SK-N-SH treated with all-trans-retinoic acid at 6 μM for 48 hours (cell line): ENCODE results near the gene DIAPH3.

Source experiments
- ATAC-seq: fragments of 200-7000 bp; cut with Tn5 transposase; 3 replicates; pipeline ENCODE4 v1.9.1; 2020; ENCODE audit warnings: mild to moderate bottlenecking, moderate library complexity
- ARNTL ChIP-seq: fragments of 450-650 bp; formaldehyde crosslinking; IDR thresholded peaks from 2 replicates; pipeline ENCODE4 v1.5.0; 2020; ENCODE audit warnings: low read depth, mild to moderate bottlenecking, moderate library complexity, borderline replicate concordance
- BACH2 ChIP-seq: fragments of 250-450 bp; sonication (Bioruptor Pico); IDR thresholded peaks from 2 replicates; pipeline ENCODE4 v1.9.0; 2021; ENCODE audit warnings: mild to moderate bottlenecking, borderline replicate concordance
- CSDC2 ChIP-seq: fragments of 250-450 bp; sonication (Bioruptor Pico); IDR thresholded peaks from 2 replicates; pipeline ENCODE4 v1.5.0; 2020; ENCODE audit warnings: mild to moderate bottlenecking, moderate library complexity
- ESRRG ChIP-seq: fragments of 250-450 bp; sonication (Bioruptor Pico); IDR thresholded peaks from 2 replicates; pipeline ENCODE4 v1.6.1; 2021; ENCODE audit warnings: mild to moderate bottlenecking
- GLIS3 ChIP-seq: fragments of 250-450 bp; sonication (Bioruptor Pico); IDR thresholded peaks from 2 replicates; pipeline ENCODE4 v1.5.0; 2020; ENCODE audit warnings: mild to moderate bottlenecking, moderate library complexity
- ISL1 ChIP-seq: fragments of 250-450 bp; sonication (Bioruptor Pico); IDR thresholded peaks from 2 replicates; pipeline ENCODE4 v2.1.2; 2022; ENCODE audit warnings: mild to moderate bottlenecking, moderate library complexity
- OSR1 ChIP-seq: fragments of 250-450 bp; sonication (Bioruptor Pico); IDR thresholded peaks from 2 replicates; pipeline ENCODE4 v1.8.0; 2022; ENCODE audit warnings: moderate library complexity, mild to moderate bottlenecking, inconsistent platforms
- PPARA ChIP-seq: fragments of 250-450 bp; sonication (Bioruptor Pico); IDR thresholded peaks from 2 replicates; pipeline ENCODE4 v1.5.0; 2020; ENCODE audit warnings: mild to moderate bottlenecking, borderline replicate concordance
- RARB ChIP-seq: fragments of 250-450 bp; sonication (Bioruptor Pico); IDR thresholded peaks from 2 replicates; pipeline ENCODE4 v1.8.0; 2021; ENCODE audit warnings: mild to moderate bottlenecking, moderate library complexity
- TCF4 ChIP-seq: fragments of 250-450 bp; sonication (Bioruptor Pico); IDR thresholded peaks from 2 replicates; pipeline ENCODE4 v1.8.0; 2021; ENCODE audit warnings: mild to moderate bottlenecking, moderate library complexity, borderline replicate concordance
- TOX ChIP-seq: fragments of 250-450 bp; sonication (Bioruptor Pico); IDR thresholded peaks from 2 replicates; pipeline ENCODE4 v1.8.0; 2021; ENCODE audit warnings: mild to moderate bottlenecking, moderate library complexity, borderline replicate concordance
- ZC3H10 ChIP-seq: fragments of 250-450 bp; sonication (Bioruptor Pico); IDR thresholded peaks from 2 replicates; pipeline ENCODE4 v1.5.1; 2021; ENCODE audit warnings: mild to moderate bottlenecking, moderate library complexity
- ZFP30 ChIP-seq: fragments of 450-650 bp; formaldehyde crosslinking; IDR thresholded peaks from 2 replicates; pipeline ENCODE4 v1.5.0; 2022; ENCODE audit warnings: mild to moderate bottlenecking, moderate library complexity
- ZNF565 ChIP-seq: fragments of 450-650 bp; formaldehyde crosslinking; conservative IDR thresholded peaks from 2 replicates; pipeline ENCODE4 v1.5.0; 2020; ENCODE audit warnings: low read depth, mild to moderate bottlenecking, moderate library complexity
- ZNF70 ChIP-seq: fragments of 450-650 bp; formaldehyde crosslinking; IDR thresholded peaks from 2 replicates; pipeline ENCODE4 v1.5.0; 2020; ENCODE audit warnings: mild to moderate bottlenecking, moderate library complexity
- ZNF8 ChIP-seq: fragments of 450-650 bp; formaldehyde crosslinking; IDR thresholded peaks from 2 replicates; pipeline ENCODE4 v1.5.0; 2020; ENCODE audit warnings: mild to moderate bottlenecking, moderate library complexity
- TF ChIP-seq, protein P1 (sequence below): fragments of 250-450 bp; sonication (Bioruptor Pico); IDR thresholded peaks from 2 replicates; pipeline ENCODE4 v1.8.0; 2021; ENCODE audit warnings: low read depth, mild to moderate bottlenecking, moderate library complexity, borderline replicate concordance
- TF ChIP-seq, protein P2 (sequence below): fragments of 250-450 bp; sonication (Bioruptor Pico); IDR thresholded peaks from 2 replicates; pipeline ENCODE4 v1.5.1; 2021; ENCODE audit warnings: mild to moderate bottlenecking, moderate library complexity
- TF ChIP-seq, protein P3 (sequence below): fragments of 250-450 bp; sonication (Bioruptor Pico); IDR thresholded peaks from 2 replicates; pipeline ENCODE4 v1.5.1; 2020; ENCODE audit warnings: low read depth, mild to moderate bottlenecking, moderate library complexity
- TF ChIP-seq, protein P4 (sequence below): fragments of 250-450 bp; sonication (Bioruptor Pico); IDR thresholded peaks from 2 replicates; pipeline ENCODE4 v1.5.0; 2020; ENCODE audit warnings: mild to moderate bottlenecking, moderate library complexity

The DIAPH3 gene

DNA sequence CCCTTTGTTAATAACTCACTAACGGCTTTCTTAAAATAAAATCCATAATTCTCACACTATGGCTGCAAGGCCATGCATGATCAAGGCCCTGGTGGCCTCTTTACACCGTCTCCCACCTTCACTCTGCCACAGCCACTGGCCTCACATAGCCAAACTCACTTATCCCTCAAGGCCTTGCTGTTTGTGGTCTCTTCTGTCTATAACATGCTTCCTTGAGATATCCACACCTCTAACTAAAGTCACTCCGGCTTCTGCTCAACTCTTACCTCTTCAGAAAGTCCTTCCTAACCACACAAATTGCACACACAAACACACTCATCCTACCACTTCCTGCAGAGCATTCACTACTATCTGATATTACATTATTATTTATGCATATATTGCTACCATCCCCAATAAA is 262.5 kb downstream of the DIAPH3 start:
- TF ChIP-seq TCF4 (CRISPR knock-in tag) (no peak), OSR1 (CRISPR knock-in tag) (no peak), PPARA (CRISPR knock-in tag) (no peak), GLIS3 (CRISPR knock-in tag) (no peak)
- TF ChIP-seq, protein P1, sequence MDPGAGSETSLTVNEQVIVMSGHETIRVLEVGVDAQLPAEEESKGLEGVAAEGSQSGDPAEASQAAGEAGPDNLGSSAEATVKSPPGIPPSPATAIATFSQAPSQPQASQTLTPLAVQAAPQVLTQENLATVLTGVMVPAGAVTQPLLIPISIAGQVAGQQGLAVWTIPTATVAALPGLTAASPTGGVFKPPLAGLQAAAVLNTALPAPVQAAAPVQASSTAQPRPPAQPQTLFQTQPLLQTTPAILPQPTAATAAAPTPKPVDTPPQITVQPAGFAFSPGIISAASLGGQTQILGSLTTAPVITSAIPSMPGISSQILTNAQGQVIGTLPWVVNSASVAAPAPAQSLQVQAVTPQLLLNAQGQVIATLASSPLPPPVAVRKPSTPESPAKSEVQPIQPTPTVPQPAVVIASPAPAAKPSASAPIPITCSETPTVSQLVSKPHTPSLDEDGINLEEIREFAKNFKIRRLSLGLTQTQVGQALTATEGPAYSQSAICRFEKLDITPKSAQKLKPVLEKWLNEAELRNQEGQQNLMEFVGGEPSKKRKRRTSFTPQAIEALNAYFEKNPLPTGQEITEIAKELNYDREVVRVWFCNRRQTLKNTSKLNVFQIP (CRISPR knock-in tag), result no peak
- TF ChIP-seq, protein P2, sequence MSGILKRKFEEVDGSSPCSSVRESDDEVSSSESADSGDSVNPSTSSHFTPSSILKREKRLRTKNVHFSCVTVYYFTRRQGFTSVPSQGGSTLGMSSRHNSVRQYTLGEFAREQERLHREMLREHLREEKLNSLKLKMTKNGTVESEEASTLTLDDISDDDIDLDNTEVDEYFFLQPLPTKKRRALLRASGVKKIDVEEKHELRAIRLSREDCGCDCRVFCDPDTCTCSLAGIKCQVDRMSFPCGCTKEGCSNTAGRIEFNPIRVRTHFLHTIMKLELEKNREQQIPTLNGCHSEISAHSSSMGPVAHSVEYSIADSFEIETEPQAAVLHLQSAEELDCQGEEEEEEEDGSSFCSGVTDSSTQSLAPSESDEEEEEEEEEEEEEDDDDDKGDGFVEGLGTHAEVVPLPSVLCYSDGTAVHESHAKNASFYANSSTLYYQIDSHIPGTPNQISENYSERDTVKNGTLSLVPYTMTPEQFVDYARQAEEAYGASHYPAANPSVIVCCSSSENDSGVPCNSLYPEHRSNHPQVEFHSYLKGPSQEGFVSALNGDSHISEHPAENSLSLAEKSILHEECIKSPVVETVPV (CRISPR knock-in tag), result no peak
- TF ChIP-seq, protein P3, sequence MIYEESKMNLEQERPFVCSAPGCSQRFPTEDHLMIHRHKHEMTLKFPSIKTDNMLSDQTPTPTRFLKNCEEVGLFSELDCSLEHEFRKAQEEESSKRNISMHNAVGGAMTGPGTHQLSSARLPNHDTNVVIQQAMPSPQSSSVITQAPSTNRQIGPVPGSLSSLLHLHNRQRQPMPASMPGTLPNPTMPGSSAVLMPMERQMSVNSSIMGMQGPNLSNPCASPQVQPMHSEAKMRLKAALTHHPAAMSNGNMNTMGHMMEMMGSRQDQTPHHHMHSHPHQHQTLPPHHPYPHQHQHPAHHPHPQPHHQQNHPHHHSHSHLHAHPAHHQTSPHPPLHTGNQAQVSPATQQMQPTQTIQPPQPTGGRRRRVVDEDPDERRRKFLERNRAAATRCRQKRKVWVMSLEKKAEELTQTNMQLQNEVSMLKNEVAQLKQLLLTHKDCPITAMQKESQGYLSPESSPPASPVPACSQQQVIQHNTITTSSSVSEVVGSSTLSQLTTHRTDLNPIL (CRISPR knock-in tag), result no peak
- ATAC-seq, result no peak

DNA sequence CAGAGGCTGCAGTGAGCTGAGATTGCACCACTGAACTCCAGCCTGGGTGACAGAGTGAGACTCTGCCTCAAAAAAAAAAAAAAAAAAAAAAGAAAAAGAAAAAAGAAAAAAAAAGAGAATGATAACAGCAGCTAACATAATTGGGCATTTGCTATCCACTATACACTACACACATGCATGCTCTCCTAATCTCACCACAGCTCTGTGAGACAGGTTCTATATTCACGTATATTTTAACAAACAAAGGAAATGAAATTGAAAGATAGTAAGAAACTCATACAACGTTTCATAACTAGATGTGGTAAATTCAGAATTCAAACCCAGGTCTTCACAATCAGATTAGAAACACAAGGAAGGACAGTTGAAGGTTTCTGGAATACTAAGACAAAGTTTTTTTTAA is 265.7 kb downstream of the DIAPH3 start:
- ATAC-seq, result no peak
- TF ChIP-seq ZNF70 (CRISPR knock-in tag) (no peak), BACH2 (CRISPR knock-in tag) (no peak), ZFP30 (CRISPR knock-in tag) (no peak), ZC3H10 (CRISPR knock-in tag) (no peak), ZNF565 (CRISPR knock-in tag) (no peak), OSR1 (CRISPR knock-in tag) (no peak), ISL1 (CRISPR knock-in tag) (no peak), PPARA (CRISPR knock-in tag) (no peak), ESRRG (CRISPR knock-in tag) (no peak), RARB (CRISPR knock-in tag) (no peak), CSDC2 (CRISPR knock-in tag) (no peak), ZNF8 (no peak), ARNTL (CRISPR knock-in tag) (no peak), TCF4 (CRISPR knock-in tag) (no peak)
- TF ChIP-seq, protein P1 (CRISPR knock-in tag), result no peak

DNA sequence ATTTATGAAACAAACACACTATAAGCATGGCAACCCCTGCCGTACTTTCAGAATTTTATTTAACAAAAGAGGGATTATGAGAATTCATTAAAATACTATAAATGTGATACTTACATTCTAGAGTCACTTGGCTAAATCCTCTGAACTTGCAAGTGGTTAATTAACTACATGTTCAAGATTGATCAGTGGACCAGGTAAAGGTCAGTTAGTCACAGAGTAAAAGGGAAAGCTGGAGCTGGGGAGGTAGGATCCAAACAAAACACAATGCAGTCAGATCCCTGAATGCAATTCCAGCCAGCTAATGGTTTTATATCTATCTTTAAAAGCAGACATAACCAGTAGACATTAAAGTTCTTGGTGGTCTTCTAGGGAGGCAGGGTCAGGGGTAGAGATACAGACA is 270.5 kb downstream of the DIAPH3 start:
- no peak for ATAC-seq
- TF ChIP-seq TOX (CRISPR knock-in tag) (no peak), RARB (CRISPR knock-in tag) (no peak), TCF4 (CRISPR knock-in tag) (no peak), ARNTL (CRISPR knock-in tag) (no peak), ZNF8 (no peak), GLIS3 (CRISPR knock-in tag) (no peak), ESRRG (CRISPR knock-in tag) (no peak)
- TF ChIP-seq, protein P4, sequence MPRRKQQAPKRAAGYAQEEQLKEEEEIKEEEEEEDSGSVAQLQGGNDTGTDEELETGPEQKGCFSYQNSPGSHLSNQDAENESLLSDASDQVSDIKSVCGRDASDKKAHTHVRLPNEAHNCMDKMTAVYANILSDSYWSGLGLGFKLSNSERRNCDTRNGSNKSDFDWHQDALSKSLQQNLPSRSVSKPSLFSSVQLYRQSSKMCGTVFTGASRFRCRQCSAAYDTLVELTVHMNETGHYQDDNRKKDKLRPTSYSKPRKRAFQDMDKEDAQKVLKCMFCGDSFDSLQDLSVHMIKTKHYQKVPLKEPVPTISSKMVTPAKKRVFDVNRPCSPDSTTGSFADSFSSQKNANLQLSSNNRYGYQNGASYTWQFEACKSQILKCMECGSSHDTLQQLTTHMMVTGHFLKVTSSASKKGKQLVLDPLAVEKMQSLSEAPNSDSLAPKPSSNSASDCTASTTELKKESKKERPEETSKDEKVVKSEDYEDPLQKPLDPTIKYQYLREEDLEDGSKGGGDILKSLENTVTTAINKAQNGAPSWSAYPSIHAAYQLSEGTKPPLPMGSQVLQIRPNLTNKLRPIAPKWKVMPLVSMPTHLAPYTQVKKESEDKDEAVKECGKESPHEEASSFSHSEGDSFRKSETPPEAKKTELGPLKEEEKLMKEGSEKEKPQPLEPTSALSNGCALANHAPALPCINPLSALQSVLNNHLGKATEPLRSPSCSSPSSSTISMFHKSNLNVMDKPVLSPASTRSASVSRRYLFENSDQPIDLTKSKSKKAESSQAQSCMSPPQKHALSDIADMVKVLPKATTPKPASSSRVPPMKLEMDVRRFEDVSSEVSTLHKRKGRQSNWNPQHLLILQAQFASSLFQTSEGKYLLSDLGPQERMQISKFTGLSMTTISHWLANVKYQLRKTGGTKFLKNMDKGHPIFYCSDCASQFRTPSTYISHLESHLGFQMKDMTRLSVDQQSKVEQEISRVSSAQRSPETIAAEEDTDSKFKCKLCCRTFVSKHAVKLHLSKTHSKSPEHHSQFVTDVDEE (CRISPR knock-in tag), result no peak
- TF ChIP-seq, protein P2 (CRISPR knock-in tag), result no peak
- TF ChIP-seq, protein P3 (CRISPR knock-in tag), result no peak
